AG09319 (cell line): Measurements from ENCODE around the gene ANKMY2.

Experiments
- DNase-seq: peaks from one replicate; pipeline ENCODE4 v3.0.0-alpha.2; 2010; ENCODE audit warnings: low read depth; ENCODE audit errors: extremely low read depth
- TF ChIP-seq, protein P1 (sequence below): IDR thresholded peaks from 2 replicates; pipeline ENCODE4 v1.5.1; 2011; ENCODE audit warnings: low read depth, mild to moderate bottlenecking, inconsistent platforms, low read length, moderate library complexity

The ANKMY2 gene

DNA sequence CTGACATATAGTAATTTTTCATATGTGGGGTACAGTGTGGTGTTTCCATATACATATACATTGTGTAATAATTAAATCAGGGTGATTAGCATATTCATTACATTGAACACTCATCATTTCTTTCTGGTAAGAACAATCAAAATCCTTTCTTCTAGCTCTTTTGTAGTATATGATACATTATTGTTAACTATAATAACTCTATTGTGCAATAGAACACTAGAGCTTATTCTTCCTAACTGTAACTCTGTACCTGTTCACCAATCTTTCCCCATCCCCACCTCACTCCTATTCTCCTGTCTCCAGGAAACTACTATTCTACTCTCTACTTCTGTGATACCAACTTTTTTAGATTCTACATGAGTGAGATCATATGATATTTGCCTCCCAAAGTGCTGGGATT is 9.8 kb upstream of the ANKMY2 start:
- no peak for DNase-seq

DNA sequence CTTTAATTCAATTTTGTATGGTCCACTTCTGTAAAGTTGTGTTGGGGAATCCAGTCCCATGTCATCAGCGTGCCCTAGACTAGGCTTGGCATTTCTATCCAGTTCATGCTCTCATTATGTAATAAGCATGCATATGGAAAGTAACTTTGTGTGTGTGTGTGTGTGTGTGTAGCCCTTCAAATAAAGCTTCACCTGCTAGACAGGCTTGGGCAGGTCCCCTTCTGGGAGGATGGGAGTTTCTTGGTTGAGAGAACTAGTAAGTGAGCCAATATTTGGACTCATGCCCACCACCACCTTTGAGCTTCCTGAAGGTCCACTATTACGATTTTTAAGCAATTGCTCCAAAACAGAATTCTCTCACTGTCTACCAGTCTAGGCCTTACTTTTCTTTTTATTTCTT is 7.3 kb upstream of the ANKMY2 start:
- no peak for DNase-seq
- TF ChIP-seq, protein P1, sequence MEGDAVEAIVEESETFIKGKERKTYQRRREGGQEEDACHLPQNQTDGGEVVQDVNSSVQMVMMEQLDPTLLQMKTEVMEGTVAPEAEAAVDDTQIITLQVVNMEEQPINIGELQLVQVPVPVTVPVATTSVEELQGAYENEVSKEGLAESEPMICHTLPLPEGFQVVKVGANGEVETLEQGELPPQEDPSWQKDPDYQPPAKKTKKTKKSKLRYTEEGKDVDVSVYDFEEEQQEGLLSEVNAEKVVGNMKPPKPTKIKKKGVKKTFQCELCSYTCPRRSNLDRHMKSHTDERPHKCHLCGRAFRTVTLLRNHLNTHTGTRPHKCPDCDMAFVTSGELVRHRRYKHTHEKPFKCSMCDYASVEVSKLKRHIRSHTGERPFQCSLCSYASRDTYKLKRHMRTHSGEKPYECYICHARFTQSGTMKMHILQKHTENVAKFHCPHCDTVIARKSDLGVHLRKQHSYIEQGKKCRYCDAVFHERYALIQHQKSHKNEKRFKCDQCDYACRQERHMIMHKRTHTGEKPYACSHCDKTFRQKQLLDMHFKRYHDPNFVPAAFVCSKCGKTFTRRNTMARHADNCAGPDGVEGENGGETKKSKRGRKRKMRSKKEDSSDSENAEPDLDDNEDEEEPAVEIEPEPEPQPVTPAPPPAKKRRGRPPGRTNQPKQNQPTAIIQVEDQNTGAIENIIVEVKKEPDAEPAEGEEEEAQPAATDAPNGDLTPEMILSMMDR: no peak

More for the DNA sequence above, 9.8 kb upstream of the ANKMY2 start:
- TF ChIP-seq, protein P1: no peak

DNA sequence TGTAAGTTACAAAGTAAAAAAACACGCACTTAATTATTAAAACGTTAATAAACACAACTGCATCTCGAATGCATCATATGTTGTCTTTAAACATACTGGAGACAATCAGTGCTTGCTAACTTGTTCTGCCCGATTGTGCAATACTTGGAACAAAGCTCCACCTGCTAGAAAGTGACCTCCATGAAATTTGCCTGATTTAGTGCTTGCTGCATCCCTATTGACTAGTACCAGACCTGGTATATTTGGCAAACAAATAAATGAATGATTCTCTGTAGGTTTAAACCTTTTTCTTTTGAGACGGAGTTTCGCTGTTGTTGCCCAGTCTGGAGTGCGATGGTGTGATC is 6.7 kb upstream of the ANKMY2 start:
- no peak for DNase-seq
- TF ChIP-seq, protein P1: no peak

DNA sequence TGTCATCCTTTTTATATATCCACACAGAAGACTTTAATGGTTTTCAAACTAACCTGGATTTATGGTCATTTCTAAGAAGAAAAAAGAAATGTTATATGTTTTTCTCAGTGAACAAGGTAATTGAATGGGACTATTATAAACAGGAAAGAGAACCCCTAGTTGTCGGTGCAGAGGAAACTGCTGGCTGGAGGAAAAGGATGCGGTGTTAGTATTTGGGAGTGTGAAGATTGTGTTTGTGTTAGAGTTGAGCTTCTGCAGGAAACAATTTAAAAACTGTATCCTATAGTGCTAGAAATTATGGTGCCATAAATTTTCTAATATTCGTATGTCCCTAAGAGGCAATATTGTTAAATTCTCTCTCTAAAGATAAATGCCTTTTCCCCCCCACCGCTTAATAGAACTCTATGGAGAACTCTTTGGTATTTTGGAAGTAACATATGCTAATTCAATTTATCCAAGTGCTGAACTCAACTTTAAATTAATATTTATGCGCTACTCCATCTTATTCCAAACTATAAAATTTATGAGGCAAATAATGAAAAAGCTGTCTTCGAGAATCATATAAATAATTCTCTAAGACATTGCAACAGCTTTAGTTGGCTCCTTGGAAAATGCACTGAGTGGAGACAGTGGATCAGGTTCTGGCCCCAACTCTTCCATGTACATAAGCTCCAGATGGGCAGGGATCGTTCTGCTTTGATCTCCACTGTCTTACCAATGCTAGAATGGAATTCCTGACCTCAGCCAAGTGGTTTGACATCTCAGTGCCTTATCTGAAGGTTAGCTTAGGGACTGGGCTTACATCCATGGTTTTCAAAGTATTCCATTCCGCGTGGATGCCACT is 6.1 kb upstream of the ANKMY2 start:
- no peak for DNase-seq
- TF ChIP-seq, protein P1: no peak

DNA sequence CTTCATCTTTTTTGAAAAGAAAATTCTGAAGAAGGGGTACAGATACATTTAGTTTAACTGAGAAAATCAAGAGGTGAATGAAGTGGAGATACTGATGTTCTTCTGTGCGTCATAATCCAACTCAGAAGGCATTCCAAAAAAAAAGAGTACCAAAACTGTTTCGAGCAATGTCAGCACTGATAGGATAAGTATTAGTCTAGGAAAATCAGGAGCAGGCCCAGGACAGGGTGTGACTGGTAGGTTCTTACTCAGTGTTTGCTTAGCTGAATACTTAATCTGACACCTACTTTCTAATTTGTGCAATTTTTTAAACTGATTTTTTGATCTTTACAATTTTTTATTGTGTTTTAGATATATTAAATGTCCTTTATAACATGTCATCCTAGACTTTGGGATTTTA is 4.7 kb upstream of the ANKMY2 start:
- DNase-seq: no peak
- TF ChIP-seq, protein P1: no peak

DNA sequence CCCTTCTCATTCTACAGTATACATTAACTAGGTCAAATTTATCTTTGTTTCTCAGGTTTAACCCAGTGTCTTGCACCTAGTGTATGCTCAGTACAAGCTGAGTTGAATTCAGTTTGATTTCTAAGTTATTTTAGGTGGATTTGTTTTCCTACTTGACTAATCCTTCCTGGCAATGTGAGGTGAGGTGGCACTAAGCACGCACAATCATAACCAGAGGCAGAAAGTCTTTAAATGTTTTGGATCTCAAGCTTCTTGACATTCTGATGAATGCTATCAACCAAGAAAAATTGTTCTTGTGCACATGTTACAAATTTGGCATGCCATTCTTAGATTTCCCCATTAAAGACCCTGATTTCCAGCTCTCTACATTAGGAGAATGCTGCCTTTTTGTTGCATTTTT is 3.6 kb upstream of the ANKMY2 start:
- TF ChIP-seq, protein P1: no peak
- no peak for DNase-seq

DNA sequence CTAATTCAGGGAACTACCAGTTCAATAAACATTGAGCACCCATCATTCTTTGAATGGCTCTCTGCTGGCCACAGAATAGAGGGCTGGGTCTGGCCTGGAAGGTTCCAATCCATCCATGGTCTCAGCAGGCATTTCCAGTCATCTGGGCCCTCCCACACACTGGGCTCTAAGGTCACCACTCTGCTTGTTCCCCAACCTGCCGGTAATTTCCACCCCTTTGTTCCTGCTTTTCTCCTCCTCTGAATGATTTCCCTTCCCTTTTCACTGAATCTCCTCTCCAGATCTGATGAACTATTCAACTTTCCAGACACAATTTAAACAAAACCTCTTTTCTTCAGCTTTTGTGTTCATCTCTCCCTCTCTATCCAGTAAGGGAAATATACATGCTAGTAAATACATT is 3.0 kb upstream of the ANKMY2 start:
- no peak for DNase-seq
- TF ChIP-seq, protein P1: no peak
